NT2/D1 (cell line): ENCODE data around the gene ARHGEF11.

ENCODE experiments used
- DNase-seq: peaks from one replicate; pipeline ENCODE4 v3.0.0-alpha.2; 2011; ENCODE audit warnings: low read depth, low spot score
- H3K27me3 ChIP-seq: 2 replicates; pipeline ENCODE4 v1.6.0; 2011; ENCODE audit warnings: mild to moderate bottlenecking; ENCODE audit not compliant: insufficient read length, insufficient read depth
- H3K36me3 ChIP-seq: 2 replicates; pipeline ENCODE4 v1.6.1; 2011; ENCODE audit warnings: mild to moderate bottlenecking, low read length, mixed read lengths; ENCODE audit not compliant: insufficient read depth, insufficient read length
- H3K4me1 ChIP-seq: 2 replicates; pipeline ENCODE4 v1.5.1; 2011; ENCODE audit not compliant: insufficient read depth, insufficient read length
- H3K4me3 ChIP-seq: 2 replicates; pipeline ENCODE4 v1.5.1; 2011; ENCODE audit warnings: low read depth; ENCODE audit not compliant: insufficient read length
- H3K9ac ChIP-seq: 2 replicates; pipeline ENCODE4 v1.6.0; 2011; ENCODE audit warnings: low read depth; ENCODE audit not compliant: insufficient read length
- H3K9me3 ChIP-seq: 2 replicates; pipeline ENCODE4 v1.5.1; 2011; ENCODE audit warnings: mild to moderate bottlenecking, low read length; ENCODE audit not compliant: insufficient read depth
- SUZ12 ChIP-seq: IDR thresholded peaks from 2 replicates; pipeline ENCODE4 v1.6.1; 2011; ENCODE audit not compliant: insufficient read length, insufficient read depth; ENCODE audit errors: extremely low read depth
- YY1 ChIP-seq: IDR thresholded peaks from 2 replicates; pipeline ENCODE4 v1.6.1; 2011; ENCODE audit not compliant: insufficient read length, insufficient read depth
- ZNF274 ChIP-seq: IDR thresholded peaks from 2 replicates; pipeline ENCODE4 v1.6.1; 2011; ENCODE audit warnings: mild to moderate bottlenecking, low read depth, low read length

ARHGEF11 gene

GRCh38 chr1:156901590-156901900 is 144.0 kb downstream of the ARHGEF11 start:
- H3K9me3 ChIP-seq, result peaks cover 10% of the 10 kb centered on the region; the same call in 1 of the 2 replicates
- no peak for TF ChIP-seq YY1
- TF ChIP-seq SUZ12, result no peak
- no peak for TF ChIP-seq ZNF274
- no peaks in the 10 kb centered on the region for H3K27me3 ChIP-seq
- peaks cover 23% of the 10 kb centered on the region for H3K36me3 ChIP-seq
- H3K9ac ChIP-seq, result no peak overlapping the region
- peaks cover 33% of the 10 kb centered on the region for H3K4me1 ChIP-seq
- no peak overlapping the region for H3K4me3 ChIP-seq
- DNase-seq, result no peak

DNA sequence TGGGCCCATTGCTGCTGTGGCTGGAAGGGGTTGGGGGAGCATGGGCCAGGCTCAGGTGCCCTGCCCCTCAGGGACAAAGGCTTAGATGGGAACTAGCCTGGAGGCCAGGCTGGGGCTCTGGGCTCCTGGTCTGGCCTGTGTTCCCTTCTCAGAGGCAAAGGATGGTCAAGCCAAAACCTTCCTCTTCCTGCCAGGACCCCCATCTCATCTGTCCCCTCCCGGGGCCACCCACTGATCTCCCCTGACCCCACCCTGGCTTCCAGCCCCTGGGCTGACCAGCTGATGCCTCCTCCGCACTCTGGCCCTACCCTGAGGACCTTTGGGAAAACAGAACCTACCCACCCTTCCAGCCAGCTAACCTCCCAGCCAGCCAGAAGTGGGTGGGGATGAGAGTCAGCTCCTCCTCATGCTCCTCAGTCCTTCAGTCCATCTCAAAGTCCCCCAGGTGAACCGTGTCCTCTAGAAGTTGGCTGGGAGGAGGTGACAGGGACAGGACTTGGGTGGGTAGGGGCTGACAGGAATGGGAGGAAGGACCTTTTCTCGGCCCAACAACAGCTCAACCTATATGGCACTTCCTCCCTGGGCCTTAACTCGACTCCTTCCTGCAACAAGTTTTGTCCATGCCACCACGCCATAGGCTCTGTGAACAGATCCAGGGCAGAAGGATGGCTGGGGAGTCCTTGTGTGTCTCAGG is 144.5 kb downstream of the ARHGEF11 start:
- Histone ChIP-seq H3K27me3 (no peaks in the 10 kb centered on the region), H3K36me3 (peaks cover 18% of the 10 kb centered on the region), H3K4me3 (no peak overlapping the region), H3K4me1 (peaks cover 38% of the 10 kb centered on the region), H3K9me3 (peaks cover 5% of the 10 kb centered on the region; the same call in 1 of the 2 replicates), H3K9ac (no peak overlapping the region)
- DNase-seq, result no peak
- no peak for TF ChIP-seq YY1
- TF ChIP-seq ZNF274, result no peak
- no peak for TF ChIP-seq SUZ12

DNA sequence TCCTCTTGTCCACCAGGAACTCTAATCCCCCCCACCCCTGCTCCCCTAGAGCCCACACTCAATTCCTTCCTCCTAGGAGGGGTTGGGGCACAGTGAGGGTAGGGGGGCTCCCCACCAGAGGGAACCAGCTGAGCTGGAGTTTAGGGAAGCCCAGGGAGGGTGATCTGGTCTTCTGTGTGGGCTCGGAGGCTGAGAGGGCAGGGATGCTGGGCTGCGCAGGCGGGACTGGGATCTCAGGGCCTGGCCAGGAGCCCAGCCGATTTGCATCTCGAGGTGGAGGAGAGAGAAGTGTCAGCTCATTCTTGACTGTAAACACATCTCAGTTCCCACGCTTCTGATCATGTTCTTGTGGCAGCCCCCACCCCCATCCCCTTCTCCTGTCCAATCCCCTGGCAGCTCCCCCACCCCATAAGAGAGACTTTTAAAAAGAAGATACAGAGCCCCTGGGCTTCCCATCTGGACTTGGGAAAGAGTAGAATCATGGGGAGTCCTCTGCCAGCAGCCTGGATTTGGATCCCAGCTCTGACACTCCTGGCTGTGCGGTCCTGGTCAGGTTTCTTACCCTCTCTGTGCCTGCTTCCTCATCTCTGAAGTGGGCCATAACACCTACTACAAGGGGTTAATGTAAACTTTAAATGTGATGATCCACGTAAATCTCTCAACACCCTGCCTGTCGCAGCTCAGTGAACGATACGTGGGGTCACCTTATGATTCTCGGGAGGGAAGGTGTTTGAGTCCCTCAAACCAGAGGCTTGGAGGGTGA is 145.4 kb downstream of the ARHGEF11 start:
- Histone ChIP-seq H3K36me3 (peaks cover 9% of the 10 kb centered on the region), H3K9me3 (no peaks in the 10 kb centered on the region), H3K27me3 (no peaks in the 10 kb centered on the region), H3K9ac (no peak overlapping the region), H3K4me3 (no peak overlapping the region), H3K4me1 (peaks cover 39% of the 10 kb centered on the region)
- DNase-seq, result no peak
- TF ChIP-seq SUZ12, result no peak
- TF ChIP-seq ZNF274, result no peak
- TF ChIP-seq YY1, result no peak

DNA sequence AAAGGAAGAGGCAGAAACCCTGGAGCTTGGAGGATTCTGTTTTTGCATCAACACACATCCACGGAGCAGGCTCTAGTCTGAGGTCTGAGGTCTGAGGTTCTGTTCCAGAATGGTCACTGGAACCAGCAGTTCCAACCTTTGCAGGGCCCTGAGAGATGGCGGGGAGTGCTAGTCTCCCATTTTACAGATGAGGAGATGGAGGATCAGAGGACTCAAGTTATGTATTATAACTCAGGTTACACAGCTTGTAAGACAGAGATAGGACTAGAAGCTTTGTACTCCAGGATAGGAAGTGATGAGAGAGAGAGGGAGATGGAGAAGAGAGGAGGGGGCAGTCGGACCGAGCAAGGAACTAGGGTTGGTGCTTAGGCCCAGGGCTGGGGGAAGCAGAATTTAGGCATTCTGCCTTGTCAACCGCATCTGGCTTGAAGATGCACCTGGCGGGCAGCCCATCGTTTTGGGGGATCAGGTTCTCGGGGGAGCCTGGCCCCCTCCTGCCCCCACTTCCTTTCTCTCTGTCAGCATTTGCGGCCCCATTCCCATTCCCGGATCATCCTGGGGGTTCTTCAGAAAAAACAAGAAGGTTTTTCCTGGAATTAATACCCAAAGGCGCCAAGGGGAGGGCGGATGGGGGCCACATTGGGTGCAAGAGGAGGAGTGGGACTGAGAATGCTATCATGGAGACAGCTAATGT is 146.4 kb downstream of the ARHGEF11 start:
- peaks cover 48% of the 10 kb centered on the region for H3K4me1 ChIP-seq
- H3K36me3 ChIP-seq, result peaks cover 6% of the 10 kb centered on the region
- H3K4me3 ChIP-seq, result no peak overlapping the region
- H3K9ac ChIP-seq, result no peak overlapping the region
- TF ChIP-seq YY1 (no peak), ZNF274 (no peak), SUZ12 (no peak)
- H3K9me3 ChIP-seq, result no peaks in the 10 kb centered on the region
- DNase-seq, result no peak
- peaks cover under 1% of the 10 kb centered on the region for H3K27me3 ChIP-seq

DNA sequence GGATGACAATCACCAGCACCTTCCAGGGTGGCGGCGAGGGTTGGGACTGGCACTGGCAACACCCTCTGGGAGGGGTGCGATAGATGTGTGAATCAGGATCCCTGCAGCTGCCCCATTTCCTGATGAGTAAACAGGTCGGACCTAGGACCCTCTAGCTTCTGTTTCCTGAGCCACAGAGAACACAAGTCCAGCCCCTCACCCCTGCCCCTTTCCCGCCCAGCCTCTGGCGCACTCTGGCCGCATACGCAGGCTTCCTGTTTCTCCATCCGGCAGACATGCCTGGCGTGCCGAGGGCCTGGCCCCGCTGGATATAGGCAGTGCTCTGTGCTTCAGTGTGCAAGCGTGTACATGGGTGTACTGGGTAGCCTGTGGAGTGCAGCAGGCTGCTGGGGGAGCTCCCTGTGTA is 147.4 kb downstream of the ARHGEF11 start:
- DNase-seq, result no peak
- peaks cover 51% of the 10 kb centered on the region for H3K4me1 ChIP-seq

DNA sequence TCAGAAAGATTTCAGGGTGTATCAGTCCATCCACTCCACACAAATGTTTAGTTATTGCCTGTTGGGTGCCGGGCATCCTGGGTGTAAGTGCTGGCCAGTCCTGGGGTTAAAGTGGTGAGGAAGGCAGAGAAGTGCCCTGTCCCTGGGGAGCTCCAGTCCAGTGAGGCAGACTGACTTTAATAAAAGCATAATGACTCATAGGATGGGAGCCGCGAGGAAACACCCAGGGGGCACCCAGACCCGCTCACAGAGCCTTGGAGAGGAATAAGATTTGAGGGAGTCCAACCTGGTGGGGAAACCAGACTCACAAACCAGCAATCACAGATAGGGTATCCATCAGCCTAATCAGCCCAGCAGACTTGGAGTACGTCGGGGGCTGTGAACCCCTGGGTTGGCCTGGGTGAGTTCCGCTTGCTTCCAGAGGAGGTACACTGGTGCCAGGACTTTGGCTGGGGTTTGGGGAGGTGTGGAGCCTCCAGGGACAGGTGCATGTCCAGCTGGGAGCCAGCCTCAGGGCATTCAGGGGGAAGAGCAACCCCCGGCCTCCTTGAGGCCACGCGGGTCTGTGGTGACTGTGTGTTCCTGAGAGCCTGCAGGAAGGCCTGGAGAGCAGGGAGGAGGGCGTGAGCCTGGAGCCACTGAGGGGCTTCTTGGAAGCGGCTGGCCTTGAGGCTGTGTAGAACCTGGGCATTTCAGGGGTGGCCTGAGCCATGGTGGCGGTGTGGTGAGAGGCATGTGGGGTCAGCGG is 148.3 kb downstream of the ARHGEF11 start:
- Histone ChIP-seq H3K4me1 (peaks cover 49% of the 10 kb centered on the region), H3K4me3 (no peak overlapping the region), H3K36me3 (no peaks in the 10 kb centered on the region), H3K9me3 (no peaks in the 10 kb centered on the region), H3K9ac (peak overlapping the region; percentile 66), H3K27me3 (peaks cover 10% of the 10 kb centered on the region)
- TF ChIP-seq SUZ12, result no peak
- no peak for TF ChIP-seq YY1
- no peak for TF ChIP-seq ZNF274
- no peak for DNase-seq

More for the DNA sequence above, 147.4 kb downstream of the ARHGEF11 start:
- Histone ChIP-seq H3K9ac (no peak overlapping the region), H3K27me3 (peaks cover 7% of the 10 kb centered on the region), H3K9me3 (no peaks in the 10 kb centered on the region), H3K4me3 (no peak overlapping the region), H3K36me3 (no peaks in the 10 kb centered on the region)
- TF ChIP-seq SUZ12, result no peak
- no peak for TF ChIP-seq YY1
- TF ChIP-seq ZNF274, result no peak
